Measurements from ENCODE around the gene CAMTA1. TPM values are rescaled to one million over a fixed set of nuclear protein-coding genes. Genes with fewer than 3 reads are reported as not detected.

The CAMTA1 gene
- total RNA-seq, 1 donor from 2014 or later: 38.1 TPM

GRCh38 chr1:7644086-7644485 lies 858.8 kb downstream of the CAMTA1 start:
- H3K27me3 ChIP-seq (ENCODE audit: control insufficient read depth in 3 of 3, insufficient read depth in 3 of 3, low read length in 3 of 3): peaks cover 0 to 14% (median 0%) of the 10 kb centered on the region in 3 donors
- H3K27ac ChIP-seq (ENCODE audit: low read depth, low read length): no peak overlapping the region
- H3K9ac ChIP-seq (ENCODE audit: low read depth in 1 of 3, low read length in 3 of 3): no peak overlapping the region
- H3K4me1 ChIP-seq (ENCODE audit: control insufficient read depth in 3 of 3, insufficient read depth in 3 of 3, low read length in 3 of 3): peaks cover 10 to 26% (median 24%) of the 10 kb centered on the region in 3 donors
- no peak overlapping the region for H3K4me3 ChIP-seq (ENCODE audit: low read length in 3 of 3)
- no peaks in the 10 kb centered on the region for H3K9me3 ChIP-seq (ENCODE audit: control insufficient read depth in 3 of 3, low read length in 3 of 3)
- H3K36me3 ChIP-seq (ENCODE audit: control insufficient read depth in 3 of 3, insufficient read depth in 3 of 3, low read length in 3 of 3): no peaks in the 10 kb centered on the region

DNA sequence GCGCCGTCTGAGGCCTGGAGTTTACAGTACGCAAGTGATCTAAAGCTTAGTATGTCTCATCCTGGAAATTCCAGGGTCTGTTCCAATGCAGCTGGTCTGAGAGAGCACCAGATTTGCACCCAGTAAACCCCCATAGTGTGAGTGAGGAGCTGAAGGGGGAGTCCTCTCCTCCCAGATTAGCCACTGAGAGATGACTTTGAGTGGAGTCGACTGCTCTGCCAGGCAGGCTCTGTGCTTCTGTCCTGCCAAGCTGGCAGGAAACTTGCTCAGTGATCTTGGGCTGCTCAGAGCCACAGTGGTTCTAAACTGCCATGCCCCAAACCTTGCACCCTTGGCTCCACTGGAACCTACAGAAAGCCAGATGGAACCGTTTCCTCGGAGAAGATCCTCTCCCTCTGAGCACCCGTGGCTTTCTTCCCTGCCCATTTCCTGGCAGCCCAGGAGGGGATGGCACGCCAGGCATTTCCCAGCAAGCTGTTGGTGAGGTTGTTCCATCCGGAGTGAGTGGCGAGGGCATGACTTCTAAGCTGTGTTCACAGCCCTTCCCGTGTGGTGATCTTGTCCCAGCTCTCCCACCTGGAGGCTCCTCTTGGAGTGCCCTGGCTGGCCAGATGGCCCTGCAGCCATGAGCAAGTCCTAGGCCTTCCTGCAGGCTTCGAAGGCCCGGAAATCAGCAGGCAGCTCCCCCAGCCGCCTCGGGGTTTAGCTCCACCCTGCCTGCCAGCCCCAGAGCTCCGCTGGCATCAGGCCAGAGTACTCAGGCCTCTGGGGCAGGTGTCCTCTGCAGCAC lies 859.9 kb downstream of the CAMTA1 start:
- Histone ChIP-seq H3K4me3 (ENCODE audit: low read length in 3 of 3) (peak overlapping the region in 2 of 3 donors; percentile 42 to 54), H3K9ac (ENCODE audit: low read depth in 1 of 3, low read length in 3 of 3) (peak overlapping the region in 2 of 3 donors; percentile 38 to 81), H3K9me3 (ENCODE audit: control insufficient read depth in 3 of 3, low read length in 3 of 3) (no peaks in the 10 kb centered on the region), H3K27me3 (ENCODE audit: control insufficient read depth in 3 of 3, insufficient read depth in 3 of 3, low read length in 3 of 3) (peaks cover 0 to 20% (median 0%) of the 10 kb centered on the region in 3 donors), H3K4me1 (ENCODE audit: control insufficient read depth in 3 of 3, insufficient read depth in 3 of 3, low read length in 3 of 3) (peaks cover 10 to 28% (median 26%) of the 10 kb centered on the region in 3 donors), H3K27ac (ENCODE audit: low read depth, low read length) (peak overlapping the region; percentile 64), H3K36me3 (ENCODE audit: control insufficient read depth in 3 of 3, insufficient read depth in 3 of 3, low read length in 3 of 3) (no peaks in the 10 kb centered on the region)

DNA sequence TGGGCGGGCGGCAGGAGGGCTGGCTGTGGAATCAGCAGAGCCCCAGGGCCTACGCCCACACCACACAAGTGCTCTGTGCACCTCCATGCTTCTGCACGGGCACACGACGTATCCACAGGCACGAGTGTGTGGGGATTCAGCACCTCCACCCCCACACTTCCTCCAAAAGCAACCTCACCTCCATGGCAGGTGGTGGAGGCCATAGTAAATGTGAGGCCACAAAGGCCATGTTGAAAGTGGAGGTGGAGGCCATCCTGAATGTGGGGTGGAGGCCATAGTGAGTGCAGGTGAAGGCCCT lies 860.4 kb downstream of the CAMTA1 start:
- H3K27me3 ChIP-seq (ENCODE audit: control insufficient read depth in 3 of 3, insufficient read depth in 3 of 3, low read length in 3 of 3): peaks cover 0 to 25% (median 3%) of the 10 kb centered on the region in 3 donors
- peak overlapping the region; percentile 64 for H3K27ac ChIP-seq (ENCODE audit: low read depth, low read length)
- no peaks in the 10 kb centered on the region for H3K9me3 ChIP-seq (ENCODE audit: control insufficient read depth in 3 of 3, low read length in 3 of 3)
- H3K4me3 ChIP-seq (ENCODE audit: low read length in 3 of 3): peak overlapping the region in 2 of 3 donors; percentile 42 to 54
- peak overlapping the region in 1 of 3 donors; percentile 81 for H3K9ac ChIP-seq (ENCODE audit: low read depth in 1 of 3, low read length in 3 of 3)
- H3K36me3 ChIP-seq (ENCODE audit: control insufficient read depth in 3 of 3, insufficient read depth in 3 of 3, low read length in 3 of 3): no peaks in the 10 kb centered on the region
- peaks cover 10 to 28% (median 26%) of the 10 kb centered on the region in 3 donors for H3K4me1 ChIP-seq (ENCODE audit: control insufficient read depth in 3 of 3, insufficient read depth in 3 of 3, low read length in 3 of 3)

DNA sequence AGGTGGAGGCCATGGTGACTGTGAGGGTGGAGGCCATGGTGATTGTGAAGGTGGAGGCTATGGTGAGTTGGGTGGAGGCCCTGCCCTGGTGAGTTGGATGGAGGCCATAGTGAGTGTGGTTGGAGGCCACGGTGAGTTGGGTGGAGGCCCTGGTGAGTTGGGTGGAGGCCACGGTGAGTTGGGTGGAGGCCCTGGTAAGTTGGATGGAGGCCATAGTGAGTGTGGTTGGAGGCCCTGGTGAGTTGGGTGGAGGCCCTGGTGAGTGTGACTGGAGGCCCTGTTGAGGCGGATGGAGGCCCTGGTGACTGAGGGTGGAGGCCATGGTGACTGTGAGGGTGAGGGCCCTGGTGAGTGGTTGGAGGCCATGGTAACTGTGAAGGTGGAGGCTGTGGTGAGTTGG lies 860.9 kb downstream of the CAMTA1 start:
- peaks cover 0 to 26% (median 3%) of the 10 kb centered on the region in 3 donors for H3K27me3 ChIP-seq (ENCODE audit: control insufficient read depth in 3 of 3, insufficient read depth in 3 of 3, low read length in 3 of 3)
- no peak overlapping the region for H3K27ac ChIP-seq (ENCODE audit: low read depth, low read length)
- no peaks in the 10 kb centered on the region for H3K9me3 ChIP-seq (ENCODE audit: control insufficient read depth in 3 of 3, low read length in 3 of 3)
- no peak overlapping the region for H3K9ac ChIP-seq (ENCODE audit: low read depth in 1 of 3, low read length in 3 of 3)
- peaks cover 10 to 28% (median 26%) of the 10 kb centered on the region in 3 donors for H3K4me1 ChIP-seq (ENCODE audit: control insufficient read depth in 3 of 3, insufficient read depth in 3 of 3, low read length in 3 of 3)
- H3K4me3 ChIP-seq (ENCODE audit: low read length in 3 of 3): no peak overlapping the region
- H3K36me3 ChIP-seq (ENCODE audit: control insufficient read depth in 3 of 3, insufficient read depth in 3 of 3, low read length in 3 of 3): no peaks in the 10 kb centered on the region

DNA sequence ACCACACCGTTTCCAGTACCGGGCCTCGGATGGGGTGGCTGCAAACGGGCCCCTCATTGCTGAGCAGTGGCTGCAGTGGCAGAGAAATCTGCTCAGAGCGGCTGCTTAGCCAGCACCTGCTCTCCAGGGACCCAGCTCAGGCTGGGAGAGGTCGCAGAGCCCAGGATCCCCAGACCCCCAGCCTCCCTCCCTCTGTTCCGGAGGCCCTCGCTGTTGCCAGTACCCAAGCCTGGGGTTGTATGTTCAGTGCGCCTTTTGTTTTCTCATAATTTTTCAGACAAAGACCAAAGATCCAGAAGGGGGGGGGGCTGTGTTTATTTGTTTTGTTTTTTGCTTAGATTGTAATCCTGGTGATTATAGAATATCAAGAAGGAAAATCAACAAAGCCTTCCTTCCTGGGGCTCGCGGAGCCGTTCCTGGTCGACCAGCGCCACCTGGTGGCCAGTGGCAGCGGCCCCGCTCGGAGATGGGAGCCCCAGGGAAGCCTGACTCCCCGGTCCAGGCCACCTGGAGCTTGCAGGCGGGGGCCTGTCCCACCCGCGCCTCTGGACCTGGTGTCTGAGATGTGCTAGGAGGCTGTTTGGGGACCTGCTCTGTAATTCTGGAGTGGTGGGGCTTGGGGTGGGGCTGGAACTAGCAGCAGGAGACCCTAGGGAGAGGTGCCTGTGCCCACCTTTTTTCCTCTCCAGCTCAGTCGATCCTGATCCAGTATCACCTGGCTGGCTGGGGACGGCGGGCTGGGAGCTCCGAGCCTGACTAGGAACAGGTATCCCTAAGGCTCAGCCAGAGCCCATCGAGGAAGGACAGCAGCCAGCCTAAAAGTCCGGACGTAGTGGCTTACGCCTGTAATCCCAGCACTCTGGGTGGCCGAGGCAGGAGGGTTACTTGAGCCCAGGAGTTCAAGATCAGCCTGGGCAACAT lies 862.0 kb downstream of the CAMTA1 start:
- H3K27me3 ChIP-seq (ENCODE audit: control insufficient read depth in 3 of 3, insufficient read depth in 3 of 3, low read length in 3 of 3): peaks cover 0 to 23% (median 3%) of the 10 kb centered on the region in 3 donors
- H3K4me3 ChIP-seq (ENCODE audit: low read length in 3 of 3): no peak overlapping the region
- H3K4me1 ChIP-seq (ENCODE audit: control insufficient read depth in 3 of 3, insufficient read depth in 3 of 3, low read length in 3 of 3): peaks cover 10 to 28% (median 26%) of the 10 kb centered on the region in 3 donors
- no peaks in the 10 kb centered on the region for H3K9me3 ChIP-seq (ENCODE audit: control insufficient read depth in 3 of 3, low read length in 3 of 3)
- no peak overlapping the region for H3K27ac ChIP-seq (ENCODE audit: low read depth, low read length)
- H3K9ac ChIP-seq (ENCODE audit: low read depth in 1 of 3, low read length in 3 of 3): no peak overlapping the region
- no peaks in the 10 kb centered on the region for H3K36me3 ChIP-seq (ENCODE audit: control insufficient read depth in 3 of 3, insufficient read depth in 3 of 3, low read length in 3 of 3)

DNA sequence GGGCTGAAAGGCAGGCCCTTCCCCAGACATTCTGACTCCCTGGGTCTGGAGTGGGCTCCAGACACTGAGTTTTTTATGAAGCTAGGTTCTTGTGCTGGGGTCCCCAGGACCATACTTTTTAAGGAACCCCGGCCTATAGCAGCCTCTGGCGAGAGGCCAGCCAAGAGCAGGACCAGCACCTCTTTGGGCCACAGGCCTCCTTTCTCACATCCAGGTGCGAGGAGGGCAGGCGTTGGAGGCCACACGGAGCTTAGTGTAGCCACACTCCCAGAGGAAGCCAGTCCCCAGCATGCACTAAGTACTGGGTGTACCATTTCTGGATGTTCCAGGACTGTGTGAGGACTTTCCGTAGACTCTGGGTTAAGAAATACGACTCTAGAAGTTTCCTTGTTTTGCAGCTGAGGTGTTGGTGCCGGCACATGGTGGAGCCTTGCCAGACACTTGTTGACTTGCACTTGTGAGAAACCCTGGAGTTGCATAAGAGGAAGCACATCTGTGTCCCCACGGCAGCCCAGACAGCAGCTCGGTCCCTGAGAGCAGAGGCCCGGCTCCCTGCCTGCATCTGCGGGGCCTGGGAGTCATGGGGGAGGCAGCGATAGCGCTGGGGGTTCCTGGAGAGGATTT lies 863.6 kb downstream of the CAMTA1 start:
- Histone ChIP-seq H3K27ac (ENCODE audit: low read depth, low read length) (peak overlapping the region; percentile 40), H3K4me3 (ENCODE audit: low read length in 3 of 3) (no peak overlapping the region), H3K9ac (ENCODE audit: low read depth in 1 of 3, low read length in 3 of 3) (no peak overlapping the region), H3K4me1 (ENCODE audit: control insufficient read depth in 3 of 3, insufficient read depth in 3 of 3, low read length in 3 of 3) (peaks cover 10 to 28% (median 26%) of the 10 kb centered on the region in 3 donors), H3K27me3 (ENCODE audit: control insufficient read depth in 3 of 3, insufficient read depth in 3 of 3, low read length in 3 of 3) (peaks cover 0 to 23% (median 3%) of the 10 kb centered on the region in 3 donors), H3K9me3 (ENCODE audit: control insufficient read depth in 3 of 3, low read length in 3 of 3) (no peaks in the 10 kb centered on the region), H3K36me3 (ENCODE audit: control insufficient read depth in 3 of 3, insufficient read depth in 3 of 3, low read length in 3 of 3) (no peaks in the 10 kb centered on the region)

DNA sequence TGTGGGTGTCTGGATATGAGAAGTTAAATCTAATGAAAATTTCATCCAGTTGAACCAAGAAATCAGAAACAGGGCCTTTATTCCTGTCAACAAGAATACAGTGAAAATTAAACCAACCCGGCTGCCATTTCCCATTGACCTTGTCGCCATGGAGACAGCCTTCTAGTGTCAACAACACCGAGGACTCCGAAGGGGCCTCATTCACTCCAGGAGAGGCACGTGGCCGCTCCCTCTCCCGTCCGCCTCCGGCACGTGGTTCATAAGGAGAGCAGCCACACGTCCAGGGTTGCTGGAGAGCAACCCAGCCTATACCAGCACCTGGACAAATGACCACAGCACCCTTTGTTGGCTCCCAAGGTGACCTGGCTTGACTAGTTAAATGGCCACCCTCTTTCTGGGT lies 865.5 kb downstream of the CAMTA1 start:
- Histone ChIP-seq H3K9me3 (ENCODE audit: control insufficient read depth in 3 of 3, low read length in 3 of 3) (no peaks in the 10 kb centered on the region), H3K4me3 (ENCODE audit: low read length in 3 of 3) (no peak overlapping the region), H3K27ac (ENCODE audit: low read depth, low read length) (no peak overlapping the region), H3K9ac (ENCODE audit: low read depth in 1 of 3, low read length in 3 of 3) (no peak overlapping the region), H3K36me3 (ENCODE audit: control insufficient read depth in 3 of 3, insufficient read depth in 3 of 3, low read length in 3 of 3) (no peaks in the 10 kb centered on the region), H3K27me3 (ENCODE audit: control insufficient read depth in 3 of 3, insufficient read depth in 3 of 3, low read length in 3 of 3) (peaks cover 0 to 23% (median 3%) of the 10 kb centered on the region in 3 donors), H3K4me1 (ENCODE audit: control insufficient read depth in 3 of 3, insufficient read depth in 3 of 3, low read length in 3 of 3) (peaks cover 2 to 17% (median 12%) of the 10 kb centered on the region in 3 donors)

GRCh38 chr1:7651203-7651602 lies 865.9 kb downstream of the CAMTA1 start:
- no peak overlapping the region for H3K9ac ChIP-seq (ENCODE audit: low read depth in 1 of 3, low read length in 3 of 3)
- no peak overlapping the region for H3K27ac ChIP-seq (ENCODE audit: low read depth, low read length)
- no peaks in the 10 kb centered on the region for H3K36me3 ChIP-seq (ENCODE audit: control insufficient read depth in 3 of 3, insufficient read depth in 3 of 3, low read length in 3 of 3)
- H3K4me3 ChIP-seq (ENCODE audit: low read length in 3 of 3): no peak overlapping the region
- H3K4me1 ChIP-seq (ENCODE audit: control insufficient read depth in 3 of 3, insufficient read depth in 3 of 3, low read length in 3 of 3): peaks cover 0 to 13% (median 8%) of the 10 kb centered on the region in 3 donors
- H3K27me3 ChIP-seq (ENCODE audit: control insufficient read depth in 3 of 3, insufficient read depth in 3 of 3, low read length in 3 of 3): peaks cover 0 to 23% (median 3%) of the 10 kb centered on the region in 3 donors
- H3K9me3 ChIP-seq (ENCODE audit: control insufficient read depth in 3 of 3, low read length in 3 of 3): no peaks in the 10 kb centered on the region

- no peak overlapping the region for H3K9ac ChIP-seq (ENCODE audit: low read depth in 1 of 3, low read length in 3 of 3)
- H3K9me3 ChIP-seq (ENCODE audit: control insufficient read depth in 3 of 3, low read length in 3 of 3): no peaks in the 10 kb centered on the region
- no peaks in the 10 kb centered on the region for H3K36me3 ChIP-seq (ENCODE audit: control insufficient read depth in 3 of 3, insufficient read depth in 3 of 3, low read length in 3 of 3)
- H3K4me1 ChIP-seq (ENCODE audit: control insufficient read depth in 3 of 3, insufficient read depth in 3 of 3, low read length in 3 of 3): peaks cover 0 to 7% (median 0%) of the 10 kb centered on the region in 3 donors
- H3K27me3 ChIP-seq (ENCODE audit: control insufficient read depth in 3 of 3, insufficient read depth in 3 of 3, low read length in 3 of 3): peaks cover 0 to 25% (median 3%) of the 10 kb centered on the region in 3 donors
- H3K27ac ChIP-seq (ENCODE audit: low read depth, low read length): no peak overlapping the region
- H3K4me3 ChIP-seq (ENCODE audit: low read length in 3 of 3): no peak overlapping the region
Observed at GRCh38 chr1:7652061-7652460, 866.8 kb downstream of the CAMTA1 start.
